GM21390 (cell line): ENCODE results near the gene THEMIS2.
"Not testable (repeated sequence)": the region's sequence is repeated elsewhere in the genome, so short reads cannot be mapped to it uniquely, and the experiment has no call there.

Experiments used
- ATAC-seq: cut with Tn5 transposase; IDR thresholded peaks from one replicate; pipeline ENCODE4 v1.9.1; 2021; ENCODE audit not compliant: unreplicated experiment

The THEMIS2 gene

DNA sequence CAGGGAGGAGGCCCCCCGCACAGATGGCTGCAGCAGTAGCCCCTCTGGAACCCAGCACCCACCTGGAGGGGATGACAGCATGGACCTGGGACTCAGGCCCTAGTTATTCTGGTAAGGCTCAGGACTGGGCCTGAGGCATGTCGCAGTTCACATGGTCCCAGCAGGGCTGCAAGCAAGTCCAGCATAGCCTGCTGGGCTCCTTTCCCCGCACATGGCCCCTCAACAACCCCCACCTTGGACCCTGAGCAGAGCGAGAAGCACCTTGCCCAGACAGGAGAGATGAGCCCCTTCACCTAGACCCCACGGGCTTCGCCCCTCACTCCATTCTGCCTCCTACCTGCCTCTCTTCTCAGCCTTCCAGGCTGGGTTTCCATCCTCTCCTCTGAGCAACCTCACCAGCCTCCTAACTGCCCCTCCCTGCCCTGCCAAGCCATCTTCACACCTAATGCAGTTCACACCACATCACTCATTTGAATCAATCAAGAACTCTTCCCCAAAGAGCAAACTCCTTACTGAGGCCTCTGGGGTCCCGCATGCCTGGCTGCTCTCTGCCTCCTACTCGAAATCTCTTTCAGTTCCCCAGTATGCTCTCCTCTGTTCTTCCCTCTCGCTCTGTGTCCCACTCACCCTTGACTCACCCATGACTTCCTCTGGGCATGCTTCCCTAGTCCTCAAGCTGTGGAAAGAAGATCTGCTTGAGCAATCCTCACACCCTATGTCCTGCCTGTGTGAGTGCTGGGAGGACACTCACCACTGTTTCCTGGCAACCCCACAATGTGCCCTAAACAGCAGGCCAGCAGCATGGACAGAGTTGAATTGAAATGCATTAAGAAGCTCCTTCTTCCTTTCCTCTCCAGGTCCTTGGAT lies 9.4 kb upstream of the THEMIS2 start:
- no peak for ATAC-seq

DNA sequence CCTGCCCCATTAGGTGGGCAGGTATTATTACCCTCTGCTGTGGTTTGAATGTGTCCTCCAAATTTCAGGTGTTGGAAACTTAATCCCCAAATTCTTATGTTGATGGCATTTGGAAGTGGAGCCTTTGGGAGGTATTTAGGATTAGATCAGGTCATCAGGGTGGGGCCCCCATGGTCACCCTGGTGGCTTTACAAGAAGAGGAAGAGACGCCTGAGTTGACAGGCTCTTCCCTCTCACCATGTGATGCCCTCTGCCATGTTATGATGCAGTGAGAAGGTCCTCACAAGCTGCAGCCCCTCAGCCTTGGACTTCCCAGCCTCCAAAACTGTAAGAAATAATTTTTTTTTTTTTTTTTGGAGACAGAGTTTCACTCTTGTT lies 8.8 kb upstream of the THEMIS2 start:
- ATAC-seq, result no peak

DNA sequence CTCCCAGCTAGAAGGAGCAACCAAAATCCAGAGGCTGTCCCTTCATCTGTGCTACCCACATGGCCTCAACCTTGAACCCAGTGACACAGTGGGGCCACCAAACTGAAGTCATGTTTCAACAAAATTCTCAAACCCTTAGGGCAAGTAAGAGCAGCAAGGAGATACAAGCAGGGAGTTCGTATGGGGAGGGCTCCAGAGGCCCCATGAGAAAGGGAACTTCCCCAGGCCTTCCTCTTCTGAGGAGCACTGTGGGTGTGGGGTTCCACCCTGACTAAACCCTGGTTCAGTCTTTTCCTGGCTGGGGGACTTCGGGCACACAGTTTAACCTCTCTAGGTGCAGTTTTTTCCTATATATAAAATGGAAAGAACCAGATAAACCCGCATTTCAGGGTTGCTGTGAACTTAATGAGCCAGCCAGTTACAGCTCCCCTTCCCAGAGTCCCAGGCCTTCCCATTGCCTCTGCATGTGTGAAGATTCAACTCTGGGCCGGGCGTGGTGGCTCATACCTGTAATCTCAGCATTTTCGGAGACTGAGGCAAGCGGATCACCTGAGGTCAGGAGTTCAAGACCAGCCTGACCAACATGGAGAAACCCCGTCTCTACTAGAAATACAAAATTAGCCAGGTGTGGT lies 8.0 kb upstream of the THEMIS2 start:
- no peak for ATAC-seq

DNA sequence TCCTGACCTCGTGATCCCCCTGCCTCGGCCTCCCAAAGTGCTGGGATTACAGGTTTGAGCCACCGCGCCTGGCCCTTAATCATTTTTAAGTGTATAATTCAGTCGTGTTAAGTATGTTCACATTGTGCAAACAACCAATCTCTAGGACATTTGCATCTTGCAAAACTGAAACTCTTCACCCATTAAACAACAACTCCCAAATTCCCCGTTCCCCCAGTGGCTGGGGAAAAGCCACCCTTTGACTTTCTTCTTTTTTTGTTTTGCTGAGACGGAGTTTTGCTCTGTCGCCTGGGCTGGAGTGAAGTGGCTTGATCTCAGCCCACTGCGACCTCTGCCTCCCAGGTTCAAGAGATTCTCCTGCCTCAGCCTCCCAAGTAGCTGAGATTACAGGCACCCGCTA lies 6.5 kb upstream of the THEMIS2 start:
- no peak for ATAC-seq

DNA sequence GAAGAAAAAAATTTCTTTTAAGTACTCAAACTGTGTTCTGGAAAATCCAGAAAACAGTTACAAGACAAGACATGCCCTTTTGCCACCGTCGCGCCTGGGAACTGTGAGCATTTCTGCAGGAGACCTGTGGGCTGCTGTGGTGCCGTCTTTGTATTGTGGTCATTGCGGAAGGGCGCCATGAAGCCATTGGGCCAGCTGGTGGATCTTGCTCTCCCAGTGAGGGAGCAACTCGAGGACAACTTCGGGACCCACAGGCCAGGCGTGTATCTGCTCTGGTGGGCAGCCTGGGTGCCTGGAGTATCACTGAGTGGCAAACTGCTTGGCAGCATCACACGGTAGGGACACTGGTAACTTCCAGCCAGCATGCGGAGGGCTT lies 3.8 kb upstream of the THEMIS2 start:
- ATAC-seq, result no peak

DNA sequence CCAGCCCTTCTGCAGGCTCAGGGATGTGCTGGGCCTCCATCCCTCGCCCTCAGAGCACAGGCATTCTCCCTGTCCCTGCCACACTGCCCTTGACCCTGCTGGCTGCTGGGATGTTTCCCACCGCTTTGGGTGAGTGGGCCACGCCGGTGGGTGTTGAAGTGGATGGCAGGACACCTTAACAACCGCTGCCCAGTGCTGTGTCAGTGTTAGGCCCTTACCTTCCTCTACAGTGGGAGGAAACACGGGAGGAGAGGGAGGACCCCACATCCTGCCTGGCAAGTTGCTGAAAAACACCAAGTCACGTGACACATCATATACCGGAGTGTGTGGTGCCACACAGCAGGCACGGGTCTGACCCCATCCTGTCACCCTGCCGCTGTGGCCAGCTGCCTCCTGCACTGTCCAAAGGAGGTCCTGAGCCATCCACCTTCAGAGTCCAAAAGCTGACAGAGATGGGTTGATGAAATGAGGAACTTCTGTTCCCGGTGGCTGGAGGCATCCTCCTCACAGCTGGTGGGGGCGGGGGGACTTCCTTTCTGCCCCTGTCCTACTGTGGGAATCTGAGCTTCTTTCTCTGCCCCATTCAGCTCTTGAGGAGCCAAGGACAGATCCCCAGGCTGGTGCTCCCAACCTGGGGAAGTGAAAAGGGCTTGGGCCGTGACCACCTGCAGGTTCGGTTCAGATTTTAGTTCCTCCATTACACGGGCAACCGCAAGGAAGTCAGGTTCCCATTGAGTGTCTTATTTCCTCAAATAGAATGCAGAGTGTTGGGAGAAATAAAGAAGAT lies 3.2 kb upstream of the THEMIS2 start:
- peak; percentile 28 for ATAC-seq

DNA sequence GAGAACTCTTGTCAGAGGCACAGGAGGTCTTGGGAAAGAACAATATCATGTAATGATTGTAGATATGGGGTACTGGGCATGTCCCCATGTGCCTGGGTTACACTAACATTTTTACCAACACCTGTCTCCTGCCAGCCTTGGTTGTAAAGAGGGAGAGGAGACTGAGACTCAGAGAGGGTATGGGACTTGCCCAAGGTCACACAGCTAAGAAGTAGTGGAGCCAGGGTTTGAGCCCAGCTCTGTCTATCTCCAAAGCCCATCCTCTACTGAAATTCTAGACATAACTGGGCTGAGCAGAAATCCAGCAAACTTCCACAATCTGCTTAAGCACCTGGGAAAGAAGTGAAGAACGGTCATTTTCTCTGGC lies 2.6 kb upstream of the THEMIS2 start:
- no peak for ATAC-seq

DNA sequence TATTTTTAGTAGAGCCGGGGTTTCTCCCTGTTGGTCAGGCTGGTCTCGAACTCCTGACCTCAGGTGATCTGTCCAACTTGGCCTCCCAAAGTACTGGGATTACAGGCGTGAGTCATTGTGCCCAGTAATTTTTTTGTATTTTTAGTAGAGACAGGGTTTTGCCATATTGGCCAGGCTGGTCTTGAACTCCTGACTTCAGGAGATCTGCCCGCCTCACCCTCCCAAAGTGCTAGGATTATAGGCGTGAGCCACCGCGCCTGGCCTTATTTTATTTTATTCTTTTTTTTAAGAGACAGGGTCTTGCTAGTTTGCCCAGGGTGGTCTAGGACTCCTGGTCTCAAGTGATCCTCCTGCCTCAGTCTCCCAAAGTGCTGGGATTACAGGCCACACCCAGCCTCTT lies 1.3 kb upstream of the THEMIS2 start:
- ATAC-seq, result not testable (repeated sequence)

DNA sequence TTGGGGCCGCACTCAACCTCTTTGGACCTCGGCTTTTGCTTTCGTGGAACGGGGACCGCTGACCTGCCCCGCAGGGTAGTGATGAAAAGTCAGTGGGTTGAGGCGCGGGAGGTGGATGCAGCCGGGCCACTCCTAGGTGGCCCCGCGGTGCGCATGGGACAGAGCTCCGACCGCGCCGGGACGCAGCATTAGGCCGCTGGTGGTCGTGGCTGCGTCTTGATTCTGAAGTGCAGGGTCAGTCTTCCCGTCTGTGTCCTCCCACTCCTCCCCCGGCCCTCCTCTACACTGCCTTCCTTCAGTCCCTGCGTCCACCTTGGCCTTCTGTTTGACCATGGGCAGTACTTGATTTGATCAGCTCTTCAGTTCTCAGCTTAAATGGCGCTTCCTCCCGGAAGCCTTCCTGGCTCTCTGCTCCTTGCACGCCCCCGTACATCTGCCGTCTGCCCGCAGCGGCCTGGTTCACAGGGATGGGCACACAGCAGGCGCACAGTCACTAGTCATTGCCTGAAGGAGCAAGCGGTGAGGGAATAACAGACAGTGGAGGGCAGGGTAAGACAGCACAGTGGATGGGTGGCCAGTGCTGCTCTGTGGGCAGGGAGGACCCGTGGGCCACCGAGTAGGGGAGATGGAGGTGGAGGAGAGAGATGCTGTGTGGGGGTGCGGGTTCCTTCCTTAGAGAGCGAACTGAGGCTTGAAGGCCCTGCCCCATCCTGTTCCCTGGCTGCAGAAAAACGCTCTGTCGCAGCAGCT lies 633 bp downstream of the THEMIS2 start:
- no peak for ATAC-seq

DNA sequence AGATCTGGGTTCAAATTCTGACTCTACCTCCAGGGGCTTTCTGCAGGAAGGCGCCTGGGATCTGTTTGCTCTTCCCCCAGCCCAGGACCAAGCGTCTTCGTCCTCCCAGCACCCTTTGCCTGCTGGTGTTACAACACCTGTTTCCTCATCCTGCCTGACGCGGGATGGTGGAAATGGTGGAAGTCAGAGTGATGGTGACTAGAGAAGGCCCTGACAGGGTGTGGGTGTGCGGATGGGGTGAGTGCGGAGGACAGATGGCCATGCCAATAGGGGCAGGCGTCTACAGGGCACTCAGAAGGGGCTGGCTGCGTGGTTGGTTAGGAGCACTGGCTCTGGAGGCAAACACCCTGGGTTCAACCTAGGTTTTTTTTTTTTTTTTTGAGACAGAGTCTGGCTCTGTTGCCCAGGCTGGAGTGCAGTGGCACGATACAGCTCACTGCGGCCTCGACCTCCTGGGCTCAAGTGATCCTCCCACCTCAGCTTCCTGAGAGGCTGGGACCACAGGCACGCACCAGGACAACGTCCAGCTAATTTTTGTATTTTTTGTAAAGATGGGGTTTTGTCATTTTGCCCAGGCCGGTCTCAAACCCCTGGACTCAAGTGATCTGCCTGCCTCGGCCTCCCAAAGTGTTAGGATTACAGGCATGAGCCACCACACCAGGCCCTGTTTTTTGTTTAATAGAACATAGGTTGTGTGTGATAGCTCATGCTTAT lies 1.5 kb downstream of the THEMIS2 start:
- no peak for ATAC-seq

DNA sequence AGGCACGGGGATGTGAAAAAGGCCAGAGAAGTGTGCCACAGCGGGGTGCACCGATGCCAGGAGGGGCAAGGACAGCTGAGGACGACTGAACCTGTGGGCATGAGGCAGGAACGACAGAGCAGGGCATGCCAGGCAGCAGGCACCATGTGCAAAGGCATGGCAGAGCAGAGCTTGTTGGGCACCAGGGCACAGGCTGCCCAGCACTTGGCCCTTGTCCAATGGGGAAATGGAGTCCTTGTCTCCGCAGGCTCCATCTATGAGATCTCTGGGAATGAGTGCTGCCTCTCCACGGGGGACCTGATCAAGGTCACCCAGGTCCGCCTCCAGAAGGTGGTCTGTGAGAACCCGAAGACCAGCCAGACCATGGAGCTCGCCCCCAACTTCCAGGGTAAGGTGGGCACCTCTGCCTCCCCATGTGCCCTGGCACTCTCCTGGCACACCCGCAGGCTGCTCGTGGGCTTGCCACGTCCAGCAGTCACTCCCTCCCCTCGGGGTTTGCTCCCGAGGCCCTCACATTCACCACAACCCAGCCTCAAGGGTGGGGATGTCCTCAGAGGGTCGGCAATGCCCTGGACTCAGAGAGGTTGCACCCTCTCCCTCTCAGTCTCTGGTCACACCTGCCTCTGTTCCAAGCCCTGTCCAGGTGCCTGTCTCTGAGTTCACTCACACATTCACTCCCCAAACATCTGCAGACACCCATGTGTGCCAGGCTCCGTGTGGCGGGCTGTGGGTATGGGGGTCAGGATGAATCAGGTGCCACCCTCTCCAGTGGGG lies 4.2 kb downstream of the THEMIS2 start:
- ATAC-seq, result no peak

DNA sequence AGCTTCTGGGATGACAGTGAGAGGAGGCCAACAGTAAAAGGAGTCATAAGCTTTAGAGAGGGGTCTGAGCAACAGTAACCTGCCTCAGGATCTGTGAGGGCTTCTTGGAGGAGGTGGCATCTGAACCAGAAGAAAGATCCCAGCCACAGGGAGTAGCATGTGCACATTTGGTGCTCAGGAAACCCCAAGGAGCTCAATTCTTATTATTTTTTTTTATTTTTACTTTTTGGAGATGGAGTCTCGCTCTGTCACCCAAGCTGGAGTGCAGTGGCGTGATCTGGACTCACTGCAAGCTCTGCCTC lies 4.7 kb downstream of the THEMIS2 start:
- no peak for ATAC-seq

DNA sequence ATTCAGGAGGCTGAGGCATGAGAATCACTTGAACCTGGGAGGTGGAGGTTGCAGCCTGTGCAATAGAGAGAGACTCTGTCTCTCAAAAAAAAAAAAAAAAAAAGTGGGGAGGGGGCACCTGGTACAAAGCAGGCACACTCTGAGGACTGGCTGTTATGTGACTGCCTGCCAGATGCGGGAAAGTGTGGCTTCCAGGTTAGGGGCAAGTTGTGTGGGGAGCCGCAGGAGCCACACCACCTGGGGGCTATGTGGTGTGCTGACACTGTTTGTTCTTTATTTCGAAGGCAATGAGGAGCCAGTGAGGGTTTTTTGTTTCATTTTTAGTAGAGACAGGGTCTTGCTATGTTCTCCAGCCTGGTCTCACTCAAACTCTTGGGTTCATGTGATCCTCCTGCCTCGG lies 5.7 kb downstream of the THEMIS2 start:
- no peak for ATAC-seq

DNA sequence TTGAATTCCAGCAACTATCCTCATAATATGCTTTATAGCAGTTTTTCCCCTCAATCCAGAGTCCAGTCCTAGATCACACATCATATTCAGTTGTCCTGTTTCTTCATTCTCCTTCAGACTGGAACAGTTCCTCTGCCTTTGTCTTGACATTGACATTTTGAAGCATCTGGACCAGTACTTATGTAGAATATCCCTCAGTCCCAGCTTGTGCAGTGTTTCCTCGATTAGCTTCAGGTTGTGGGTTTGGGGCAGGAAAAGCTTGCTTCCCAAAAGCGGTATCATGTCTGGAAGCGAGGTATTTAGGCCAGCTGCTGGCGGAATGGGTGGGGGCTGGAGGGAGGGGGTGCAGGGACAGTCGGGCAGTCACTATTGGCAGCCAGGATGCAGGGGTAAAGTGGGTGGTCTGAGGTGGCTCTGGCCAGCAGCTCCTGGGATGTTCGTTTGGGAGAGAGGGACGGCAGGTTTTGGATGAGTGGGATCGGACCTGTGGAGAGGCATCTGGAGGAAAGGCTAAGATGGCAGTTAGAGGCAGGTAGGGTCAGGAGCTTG lies 6.5 kb downstream of the THEMIS2 start:
- no peak for ATAC-seq

DNA sequence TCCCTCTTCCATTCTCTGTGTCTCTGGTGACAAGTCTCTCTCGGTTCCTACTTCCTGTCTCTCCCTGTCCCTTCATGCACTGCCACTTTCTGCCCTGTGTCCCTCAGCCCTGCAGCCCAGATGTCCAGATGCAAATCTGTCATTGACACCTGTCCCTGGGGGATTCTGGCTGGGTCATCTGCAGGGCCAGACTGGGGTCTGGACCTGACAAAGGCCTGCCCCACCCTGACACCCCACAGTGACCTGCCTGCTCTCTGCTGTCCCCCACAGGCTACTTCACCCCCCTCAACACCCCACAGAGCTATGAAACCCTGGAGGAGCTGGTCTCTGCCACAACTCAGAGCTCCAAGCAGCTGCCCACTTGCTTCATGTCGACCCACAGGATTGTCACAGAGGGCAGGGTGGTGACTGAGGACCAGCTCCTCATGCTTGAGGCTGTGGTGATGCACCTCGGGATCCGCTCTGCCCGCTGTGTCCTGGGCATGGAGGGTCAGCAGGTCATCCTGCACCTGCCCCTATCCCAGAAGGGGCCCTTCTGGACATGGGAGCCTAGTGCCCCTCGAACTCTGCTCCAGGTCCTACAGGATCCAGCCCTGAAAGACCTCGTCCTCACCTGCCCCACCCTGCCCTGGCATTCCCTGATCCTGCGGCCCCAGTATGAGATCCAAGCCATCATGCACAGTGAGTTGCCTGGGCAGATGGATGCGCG lies 7.2 kb downstream of the THEMIS2 start:
- no peak for ATAC-seq

DNA sequence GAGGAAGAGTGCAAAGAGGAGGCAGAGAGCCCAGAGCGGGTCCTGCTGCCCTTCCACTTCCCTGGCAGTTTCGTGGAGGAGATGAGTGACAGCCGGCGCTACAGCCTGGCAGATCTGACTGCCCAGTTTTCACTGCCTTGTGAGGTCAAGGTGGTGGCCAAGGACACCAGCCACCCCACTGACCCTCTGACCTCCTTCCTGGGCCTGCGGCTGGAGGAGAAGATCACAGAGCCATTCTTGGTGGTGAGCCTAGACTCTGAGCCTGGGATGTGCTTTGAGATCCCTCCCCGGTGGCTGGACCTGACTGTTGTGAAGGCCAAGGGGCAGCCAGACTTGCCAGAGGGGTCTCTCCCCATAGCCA lies 10.2 kb downstream of the THEMIS2 start:
- no peak for ATAC-seq

DNA sequence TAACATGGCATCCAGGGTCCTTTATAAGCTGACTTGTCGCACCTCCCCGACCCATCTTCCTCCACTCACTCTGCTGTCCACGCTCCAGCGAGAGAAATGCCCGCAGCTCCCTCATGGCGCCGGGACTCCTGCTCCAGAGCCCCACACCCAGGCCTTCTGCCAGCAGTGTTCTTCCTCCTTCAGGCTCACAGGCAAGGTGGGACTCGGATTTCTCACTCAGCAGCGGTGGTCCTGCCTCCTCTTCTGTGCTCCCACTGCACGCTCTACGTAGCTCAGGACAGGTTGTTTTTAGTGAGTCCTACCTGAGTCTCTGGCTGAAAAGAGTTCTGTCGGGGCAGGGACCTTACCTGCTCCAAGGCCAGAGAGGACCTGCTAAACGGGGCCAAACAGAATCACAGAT lies 11.2 kb downstream of the THEMIS2 start:
- no peak for ATAC-seq

DNA sequence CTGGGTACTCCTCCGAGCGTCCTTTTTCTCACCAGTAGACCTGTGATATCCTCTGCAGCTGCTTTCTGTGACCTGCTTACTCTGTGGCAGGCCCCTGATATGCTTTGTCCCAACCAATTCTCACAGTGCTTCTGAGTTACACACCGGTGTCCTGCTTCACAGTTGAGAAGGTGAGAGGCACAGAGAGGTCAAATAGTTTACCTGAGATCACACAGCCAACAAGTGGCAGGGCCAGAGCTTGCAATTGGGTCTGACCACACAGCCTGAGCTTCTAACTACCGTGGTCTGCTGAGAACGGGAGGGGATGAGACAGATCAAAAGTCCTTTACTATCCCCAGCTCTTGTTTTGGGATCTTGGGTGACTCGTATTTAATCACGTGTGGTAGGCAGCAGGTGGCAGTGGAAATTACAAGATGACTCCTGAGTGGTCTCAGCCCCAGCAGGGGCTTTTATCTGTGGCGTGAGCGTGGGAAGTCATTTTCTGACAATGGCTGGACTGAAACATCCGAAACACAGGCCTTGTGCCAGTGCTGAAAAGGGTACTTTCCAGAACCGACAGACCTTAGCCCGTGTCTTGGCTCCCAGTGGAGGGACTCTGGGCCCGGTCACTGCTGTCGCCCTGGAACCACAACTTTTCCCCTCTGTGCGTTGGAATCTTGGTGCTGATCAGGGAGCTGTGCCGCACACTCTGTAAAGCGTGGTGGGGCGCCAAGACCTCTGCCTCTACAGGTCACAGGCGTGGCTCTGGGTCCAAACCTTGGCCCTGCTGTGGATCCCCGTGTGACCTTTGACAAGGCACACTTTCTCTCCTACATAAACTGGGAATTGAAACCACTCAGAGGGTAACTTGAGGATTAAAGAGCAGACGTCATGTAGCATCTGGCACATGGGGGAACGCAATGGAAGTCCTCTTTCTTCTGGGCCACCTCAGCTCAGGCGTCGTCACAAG lies 11.9 kb downstream of the THEMIS2 start:
- peak; percentile 39 for ATAC-seq
